ENCODE measurements around the gene STRBP. TPM values are rescaled to one million over a fixed set of nuclear protein-coding genes. Genes with fewer than 3 reads are reported as not detected.

Gene STRBP
- total and polyA plus RNA-seq, 2 of the 8 experiments (the other 6 are each of a cell fraction or from before 2014, with no cell fraction given), result 29.7 to 105 TPM

DNA sequence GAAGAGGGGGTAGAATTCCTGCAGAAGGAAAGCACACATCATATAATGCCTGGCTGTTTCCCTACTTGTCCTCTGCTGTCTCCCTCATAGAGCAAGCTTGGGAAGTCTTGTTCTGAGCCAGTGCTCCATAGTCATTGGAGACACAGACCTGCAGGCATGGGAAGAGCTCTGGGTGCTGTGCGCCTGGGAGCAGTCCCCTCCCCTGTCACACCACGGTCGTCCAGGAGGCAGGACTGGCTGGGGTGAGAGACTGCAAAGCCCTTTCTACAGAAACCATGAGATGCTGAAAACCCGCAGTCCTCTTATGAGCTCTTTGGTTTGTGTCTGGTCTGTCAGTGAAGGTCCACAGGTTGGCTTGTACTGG, 170.3 kb downstream of the STRBP start (continued):
- TF ChIP-seq RFX5 (IDR thresholded peaks at IDR 0.05; ENCODE audit: borderline replicate concordance, low read depth, low read length), result no peak
- TF ChIP-seq CHD2 (IDR thresholded peaks at IDR 0.05; ENCODE audit: low read length), result no peak

Data from H1 (cell line).